OCI-LY7 (cell line): ENCODE results near the gene BBS10. TPM values are rescaled to one million over a fixed set of nuclear protein-coding genes. Genes with fewer than 3 reads are reported as not detected.

Experiments used
- BruUV-seq: library from RNA; stranded (reverse); fragments of 400-500 nt; replicated peaks from 2 replicates; lab custom pipeline; 2021; lab: Mats Ljungman, UMichigan
- CTCF ChIA-PET: fragments of 300-600 bp; sonication (Branson Sonifier 250); formaldehyde crosslinking; loops from one replicate; lab custom pipeline; 2022; ENCODE audit warnings: antibody characterized with exemption; ENCODE audit not compliant: unreplicated experiment; lab: Charles Lee
- POLR2A ChIA-PET: fragments of 300-600 bp; sonication (Branson Sonifier 250); formaldehyde crosslinking; loops from one replicate; lab custom pipeline; 2022; ENCODE audit warnings: antibody characterized with exemption; lab: Charles Lee
- DNase-seq: peaks from one replicate; pipeline ENCODE4 v3.0.0-alpha.2; 2015; ENCODE audit warnings: low spot score
- H2AFZ ChIP-seq: fragments of 200-600 bp; sonication (generic), shearing (Covaris generic); 2 replicates; pipeline ENCODE4 v1.6.1; 2014; ENCODE audit warnings: mild to moderate bottlenecking, antibody characterized with exemption, low read length, moderate library complexity
- H3K27ac ChIP-seq: fragments of 200-600 bp; sonication (generic); 2 replicates; pipeline ENCODE4 v1.5.1; 2014; ENCODE audit warnings: mixed run types, low read depth, mild to moderate bottlenecking, moderate library complexity, low read length, inconsistent platforms; ENCODE audit not compliant: poor library complexity, severe bottlenecking
- H3K36me3 ChIP-seq: fragments of 200-600 bp; sonication (generic); 2 replicates; pipeline ENCODE4 v1.6.1; 2014; ENCODE audit warnings: mild to moderate bottlenecking, antibody characterized with exemption, low read length, moderate library complexity, mixed read lengths; ENCODE audit not compliant: insufficient read depth
- H3K4me1 ChIP-seq: fragments of 200-600 bp; sonication (generic); 2 replicates; pipeline ENCODE4 v1.5.1; 2014; ENCODE audit warnings: mild to moderate bottlenecking, low read length; ENCODE audit not compliant: insufficient read depth, poor library complexity, severe bottlenecking
- H3K4me2 ChIP-seq: fragments of 200-600 bp; sonication (generic); 2 replicates; pipeline ENCODE4 v1.6.1; 2014; ENCODE audit warnings: mild to moderate bottlenecking, low read length
- H3K4me3 ChIP-seq: fragments of 200-600 bp; sonication (generic); 2 replicates; pipeline ENCODE4 v1.5.1; 2014; ENCODE audit warnings: mild to moderate bottlenecking, low read depth, low read length; ENCODE audit not compliant: poor library complexity, severe bottlenecking
- H3K79me2 ChIP-seq: fragments of 200-600 bp; sonication (generic); 2 replicates; pipeline ENCODE4 v1.6.1; 2016; ENCODE audit warnings: low read depth, mild to moderate bottlenecking, low read length, moderate library complexity, mixed read lengths; ENCODE audit not compliant: insufficient read depth
- H3K9me2 ChIP-seq: fragments of 200-600 bp; sonication (generic); 2 replicates; pipeline ENCODE4 v1.6.1; 2016; ENCODE audit warnings: mild to moderate bottlenecking, low read length, mixed read lengths; ENCODE audit not compliant: insufficient read depth
- H3K9me3 ChIP-seq: fragments of 200-600 bp; sonication (generic); 2 replicates; pipeline ENCODE4 v1.6.1; 2014; ENCODE audit warnings: mild to moderate bottlenecking, mixed run types, low read length, mixed read lengths
- H4K20me1 ChIP-seq: fragments of 200-600 bp; sonication (generic); 2 replicates; pipeline ENCODE4 v1.6.1; 2014; ENCODE audit warnings: mild to moderate bottlenecking, antibody characterized with exemption, low read length, moderate library complexity, mixed read lengths; ENCODE audit not compliant: insufficient read depth
- EZH2phosphoT487 ChIP-seq: fragments of 200-600 bp; sonication (generic); IDR thresholded peaks from 2 replicates; pipeline ENCODE4 v1.6.1; 2018; ENCODE audit warnings: low read depth, borderline replicate concordance, mild to moderate bottlenecking, mixed run types, antibody characterized with exemption, low read length, moderate library complexity, mixed read lengths
- intact Hi-C: fragments of 100-400 bp; cut with micrococcal nuclease; formaldehyde crosslinking; loops from one replicate; pipeline ENCODE4 v1.10.0; 2022; ENCODE audit not compliant: unreplicated experiment
- total RNA-seq, 2 experiments: library from RNA; depleted of rRNA in 1 of 2; stranded (reverse); fragments of >200 nt in 1 of 2; shearing (Covaris generic) in 1 of 2; gene quantifications; 2 replicates each; pipeline ENCODE4 v1.2.3, GENCODE V29; 2014 to 2022
- TF ChIP-seq, protein P1 (sequence below): fragments of 200-600 bp; sonication (generic); conservative IDR thresholded peaks from 2 replicates; pipeline ENCODE4 v1.5.1; 2014; ENCODE audit warnings: mild to moderate bottlenecking, antibody characterized with exemption, low read length, moderate library complexity, mixed read lengths

Gene BBS10
- total RNA-seq, 2 experiments from 2014 or later, result 5.5 to 6.2 TPM

DNA sequence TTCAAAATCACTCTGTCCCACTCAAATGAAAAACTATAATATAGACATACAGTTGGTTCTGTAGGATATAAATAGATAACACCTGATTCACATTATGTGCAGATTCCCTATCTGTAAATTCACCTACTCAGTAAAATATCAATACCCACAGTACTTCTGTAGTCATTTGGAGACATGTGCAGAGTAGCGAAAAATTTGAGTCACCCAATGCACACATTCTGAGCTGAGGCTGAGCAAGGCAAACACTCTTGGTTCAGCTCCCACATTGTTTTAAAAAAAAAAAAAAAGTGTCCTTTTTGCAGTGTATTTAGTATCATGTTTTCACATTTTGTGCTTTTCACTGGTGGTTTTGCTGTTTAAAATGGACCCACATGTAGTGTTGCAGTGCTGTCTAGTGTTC, 27.3 kb upstream of the BBS10 start:
- no peaks in the 10 kb centered on the region for H3K9me3 ChIP-seq
- H2AFZ ChIP-seq, result no peak overlapping the region
- H3K4me2 ChIP-seq, result no peak overlapping the region
- POLR2A ChIA-PET, result interaction anchor here (0.7 to 1.4 kb wide), 2 partner anchors 20 to 292 kb away, joined by 3 to 4 read pairs; no protein-coding TSS in a partner anchor
- no peaks in the 10 kb centered on the region for H4K20me1 ChIP-seq
- H3K4me3 ChIP-seq, result no peak overlapping the region
- intact Hi-C loops, result no loop called here
- H3K9me2 ChIP-seq, result no peaks in the 10 kb centered on the region
- H3K79me2 ChIP-seq, result no peaks in the 10 kb centered on the region
- TF ChIP-seq EZH2phosphoT487, result no peak
- TF ChIP-seq, protein P1, sequence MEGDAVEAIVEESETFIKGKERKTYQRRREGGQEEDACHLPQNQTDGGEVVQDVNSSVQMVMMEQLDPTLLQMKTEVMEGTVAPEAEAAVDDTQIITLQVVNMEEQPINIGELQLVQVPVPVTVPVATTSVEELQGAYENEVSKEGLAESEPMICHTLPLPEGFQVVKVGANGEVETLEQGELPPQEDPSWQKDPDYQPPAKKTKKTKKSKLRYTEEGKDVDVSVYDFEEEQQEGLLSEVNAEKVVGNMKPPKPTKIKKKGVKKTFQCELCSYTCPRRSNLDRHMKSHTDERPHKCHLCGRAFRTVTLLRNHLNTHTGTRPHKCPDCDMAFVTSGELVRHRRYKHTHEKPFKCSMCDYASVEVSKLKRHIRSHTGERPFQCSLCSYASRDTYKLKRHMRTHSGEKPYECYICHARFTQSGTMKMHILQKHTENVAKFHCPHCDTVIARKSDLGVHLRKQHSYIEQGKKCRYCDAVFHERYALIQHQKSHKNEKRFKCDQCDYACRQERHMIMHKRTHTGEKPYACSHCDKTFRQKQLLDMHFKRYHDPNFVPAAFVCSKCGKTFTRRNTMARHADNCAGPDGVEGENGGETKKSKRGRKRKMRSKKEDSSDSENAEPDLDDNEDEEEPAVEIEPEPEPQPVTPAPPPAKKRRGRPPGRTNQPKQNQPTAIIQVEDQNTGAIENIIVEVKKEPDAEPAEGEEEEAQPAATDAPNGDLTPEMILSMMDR, result no peak
- peaks cover 49% of the 10 kb centered on the region for H3K36me3 ChIP-seq
- BruUV-seq, result no TSS peak
- no peak overlapping the region for H3K27ac ChIP-seq
- CTCF ChIA-PET, result no interaction called here
- no peaks in the 10 kb centered on the region for H3K4me1 ChIP-seq
- DNase-seq, result no peak

DNA sequence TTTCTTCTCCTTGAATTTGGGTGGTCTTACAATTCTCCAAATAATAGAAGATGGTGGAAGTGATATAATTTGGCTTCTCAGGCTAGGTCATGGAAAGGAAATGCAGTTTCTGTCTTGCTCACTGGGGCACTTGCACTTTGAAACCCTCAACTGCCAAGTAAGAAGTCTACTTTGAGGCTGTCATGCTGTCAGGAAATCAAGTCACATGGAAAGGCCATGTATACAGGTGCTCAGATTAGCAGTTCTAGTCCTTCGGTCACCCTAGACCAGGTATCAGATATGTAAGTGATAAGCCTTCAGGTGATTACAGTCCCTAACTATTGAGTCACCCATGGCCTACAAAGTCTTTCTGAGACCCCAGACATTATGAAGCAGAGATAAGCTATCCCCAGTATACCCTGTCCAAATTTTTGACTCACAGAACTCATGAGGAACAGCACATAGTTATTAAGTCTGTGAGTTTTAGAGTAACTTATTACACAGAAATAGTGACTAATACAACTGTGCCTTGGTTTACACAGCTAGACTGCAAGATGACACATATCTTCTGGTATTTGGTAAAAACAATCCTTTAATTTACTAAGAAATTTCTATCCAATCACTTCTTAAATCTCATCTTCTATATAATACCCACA, 26.3 kb upstream of the BBS10 start:
- Histone ChIP-seq H2AFZ (no peak overlapping the region), H3K27ac (no peak overlapping the region), H3K79me2 (no peaks in the 10 kb centered on the region), H3K36me3 (peaks cover 58% of the 10 kb centered on the region), H4K20me1 (no peaks in the 10 kb centered on the region), H3K4me2 (no peak overlapping the region), H3K9me3 (no peaks in the 10 kb centered on the region), H3K4me1 (no peaks in the 10 kb centered on the region), H3K4me3 (no peak overlapping the region), H3K9me2 (no peaks in the 10 kb centered on the region)
- intact Hi-C loops, result no loop called here
- TF ChIP-seq EZH2phosphoT487, result no peak
- TF ChIP-seq, protein P1, result no peak
- no peak for DNase-seq
- no TSS peak for BruUV-seq
- ChIA-PET CTCF (no interaction called here), POLR2A (interaction anchor here (0.6 kb wide), 1 partner anchor 230 kb away, joined by 3 read pairs; no protein-coding TSS in a partner anchor)

DNA sequence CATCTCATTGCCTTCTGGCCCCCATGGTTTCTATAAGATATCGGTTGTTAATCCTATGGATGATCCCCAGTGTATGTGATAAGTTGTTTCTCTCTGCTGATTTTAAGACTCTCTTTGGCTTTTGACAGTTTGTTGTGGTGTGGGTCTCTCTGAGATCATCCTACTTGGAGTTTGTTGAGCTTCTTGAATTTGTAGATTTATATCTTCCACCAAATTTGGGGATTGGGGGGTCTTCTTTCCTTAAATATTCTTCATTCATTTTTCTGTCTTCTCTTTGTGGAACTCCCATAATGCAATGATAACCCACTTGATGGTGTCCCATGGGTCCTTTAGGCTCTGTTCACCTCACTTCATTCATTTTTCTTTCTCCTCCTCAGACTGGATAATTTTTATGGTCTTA, 20.0 kb upstream of the BBS10 start:
- no peaks in the 10 kb centered on the region for H3K4me1 ChIP-seq
- no peak for DNase-seq
- intact Hi-C loops, result no loop called here
- POLR2A ChIA-PET, result interaction anchor here (0.6 to 1.2 kb wide), 2 partner anchors 10 to 15 kb away, joined by 4 read pairs; no protein-coding TSS in a partner anchor
- peaks cover 71% of the 10 kb centered on the region for H3K36me3 ChIP-seq
- CTCF ChIA-PET, result no interaction called here
- no peak overlapping the region for H3K27ac ChIP-seq
- no peaks in the 10 kb centered on the region for H3K9me3 ChIP-seq
- H4K20me1 ChIP-seq, result no peaks in the 10 kb centered on the region
- no peaks in the 10 kb centered on the region for H3K9me2 ChIP-seq
- no TSS peak for BruUV-seq
- no peak for TF ChIP-seq EZH2phosphoT487
- no peak overlapping the region for H3K4me2 ChIP-seq
- no peaks in the 10 kb centered on the region for H3K79me2 ChIP-seq
- H3K4me3 ChIP-seq, result no peak overlapping the region
- H2AFZ ChIP-seq, result no peak overlapping the region
